GM23248 (cell line): ENCODE data around the gene PGGHG.
"Not testable (repeated sequence)": the region's sequence is repeated elsewhere in the genome, so short reads cannot be mapped to it uniquely, and the experiment has no call there.

Source experiments
- EZH2 ChIP-seq: fragments of 200-600 bp; sonication (generic); IDR thresholded peaks from 2 replicates; pipeline ENCODE4 v1.6.1; 2018; ENCODE audit warnings: antibody characterized with exemption, mild to moderate bottlenecking; ENCODE audit not compliant: insufficient read depth, poor library complexity, severe bottlenecking
- EZH2phosphoT487 ChIP-seq: fragments of 200-600 bp; sonication (generic); IDR thresholded peaks from 2 replicates; pipeline ENCODE4 v1.6.1; 2018; ENCODE audit warnings: antibody characterized with exemption, moderate library complexity, mild to moderate bottlenecking, low read depth; ENCODE audit not compliant: insufficient read depth

- TF ChIP-seq EZH2, EZH2phosphoT487: not testable (repeated sequence)
Measured at GRCh38 chr11:317668-318404, 28.9 kb downstream of the PGGHG start.
